GM23338 (cell line): ENCODE measurements around the gene MUC7. TPM values are rescaled to one million over a fixed set of nuclear protein-coding genes. Genes with fewer than 3 reads are reported as not detected.

Experiments used
- ATAC-seq: fragments of 200-7000 bp; cut with Tn5 transposase; 3 replicates; pipeline ENCODE4 v1.9.1; 2020
- DNase-seq: peaks from one replicate; pipeline ENCODE4 v3.0.0-alpha.2; 2015; ENCODE audit warnings: low spot score
- H2AFZ ChIP-seq: fragments of 200-600 bp; sonication (generic); 2 replicates; pipeline ENCODE4 v1.8.0; 2016; ENCODE audit warnings: antibody characterized with exemption, mild to moderate bottlenecking, moderate library complexity
- H3F3A ChIP-seq: fragments of 200-600 bp; sonication (generic); replicated peaks from 2 replicates; pipeline ENCODE4 v1.8.0; 2017; ENCODE audit warnings: antibody characterized with exemption, mixed run types, low read depth
- H3K27ac ChIP-seq: fragments of 200-600 bp; sonication (generic); 2 replicates; pipeline ENCODE4 v1.6.1; 2016; ENCODE audit warnings: low read depth
- H3K27me3 ChIP-seq: fragments of 200-600 bp; sonication (generic); 2 replicates; pipeline ENCODE4 v1.8.0; 2016; ENCODE audit warnings: mild to moderate bottlenecking, mixed run types, moderate library complexity; ENCODE audit not compliant: insufficient read depth
- H3K36me3 ChIP-seq: fragments of 200-600 bp; sonication (generic); 2 replicates; pipeline ENCODE4 v1.8.0; 2016; ENCODE audit warnings: mild to moderate bottlenecking; ENCODE audit not compliant: insufficient read depth
- H3K4me1 ChIP-seq: fragments of 200-600 bp; sonication (generic); 2 replicates; pipeline ENCODE4 v1.8.0; 2016; ENCODE audit warnings: mild to moderate bottlenecking, moderate library complexity; ENCODE audit not compliant: insufficient read depth
- H3K4me2 ChIP-seq: fragments of 200-600 bp; sonication (generic); 2 replicates; pipeline ENCODE4 v1.7.1; 2017; ENCODE audit warnings: mixed run types
- H3K4me3 ChIP-seq: fragments of 200-600 bp; sonication (generic); 2 replicates; pipeline ENCODE4 v1.6.1; 2016; ENCODE audit warnings: mixed run types
- H3K79me2 ChIP-seq: fragments of 200-600 bp; sonication (generic); replicated peaks from 2 replicates; pipeline ENCODE4 v1.8.0; 2017; ENCODE audit warnings: mild to moderate bottlenecking; ENCODE audit not compliant: insufficient read depth
- H3K9me2 ChIP-seq: fragments of 200-600 bp; sonication (generic); 2 replicates; pipeline ENCODE4 v1.8.0; 2017; ENCODE audit not compliant: insufficient read depth
- H4K20me1 ChIP-seq: fragments of 200-600 bp; sonication (generic); replicated peaks from 2 replicates; pipeline ENCODE4 v1.8.0; 2017; ENCODE audit warnings: mild to moderate bottlenecking; ENCODE audit not compliant: insufficient read depth
- H3K27ac Mint-ChIP-seq: 2 replicates; pipeline ENCODE4 v1.8.0; 2020; ENCODE audit warnings: inconsistent platforms, mild to moderate bottlenecking, moderate library complexity, mixed read lengths
- H3K27me3 Mint-ChIP-seq: 3 replicates; pipeline ENCODE4 v1.8.0; 2022; ENCODE audit warnings: low read depth, mild to moderate bottlenecking, moderate library complexity, mixed read lengths, inconsistent platforms; ENCODE audit not compliant: insufficient read depth, poor library complexity
- H3K36me3 Mint-ChIP-seq: 3 replicates; pipeline ENCODE4 v1.8.0; 2021; ENCODE audit warnings: low read depth, mild to moderate bottlenecking, inconsistent platforms, moderate library complexity, mixed read lengths
- H3K4me1 Mint-ChIP-seq: 3 replicates; pipeline ENCODE4 v1.8.0; 2020; ENCODE audit warnings: mild to moderate bottlenecking, inconsistent platforms, mixed read lengths
- H3K4me3 Mint-ChIP-seq: 3 replicates; pipeline ENCODE4 v1.8.0; 2021; ENCODE audit warnings: moderate library complexity, mild to moderate bottlenecking, inconsistent platforms, mixed read lengths
- H3K9me3 Mint-ChIP-seq: 3 replicates; pipeline ENCODE4 v1.8.0; 2020; ENCODE audit warnings: moderate library complexity, mild to moderate bottlenecking, inconsistent platforms, mixed read lengths
- CREB1 ChIP-seq: fragments of 250-450 bp; sonication (Bioruptor Pico); IDR thresholded peaks from 2 replicates; pipeline ENCODE4 v1.5.0; 2020; ENCODE audit warnings: low read depth, mild to moderate bottlenecking, moderate library complexity
- CTCF ChIP-seq, 2 experiments: fragments of 200-600 bp in 1 of 2; sonication (generic) in 1 of 2; conservative IDR thresholded peaks; 2 replicates each; pipeline versions ENCODE4 v1.5.1 to v1.6.1; 2016 to 2017; ENCODE audit warnings: antibody characterized with exemption in 2 of 2, low read depth in 2 of 2, mild to moderate bottlenecking in 2 of 2, moderate library complexity in 1 of 2
- ETS1 ChIP-seq: IDR thresholded peaks from 2 replicates; pipeline ENCODE4 v1.6.1; 2016; ENCODE audit warnings: antibody characterized with exemption
- EZH2 ChIP-seq: fragments of 200-600 bp; sonication (generic); IDR thresholded peaks from one replicate; pipeline ENCODE4 v1.8.0; 2017; ENCODE audit warnings: antibody characterized with exemption, mild to moderate bottlenecking, low read depth; ENCODE audit not compliant: unreplicated experiment
- EZH2phosphoT487 ChIP-seq: fragments of 200-600 bp; sonication (generic); IDR thresholded peaks from one replicate; pipeline ENCODE4 v1.8.1; 2018; ENCODE audit warnings: antibody characterized with exemption; ENCODE audit not compliant: unreplicated experiment
- JUNB ChIP-seq: IDR thresholded peaks from one replicate; pipeline ENCODE4 v1.6.1; 2016; ENCODE audit warnings: antibody characterized with exemption; ENCODE audit not compliant: unreplicated experiment
- NANOG ChIP-seq: IDR thresholded peaks from 2 replicates; pipeline ENCODE4 v1.6.1; 2016; ENCODE audit warnings: antibody characterized with exemption, borderline replicate concordance
- POLR2AphosphoS5 ChIP-seq: IDR thresholded peaks from 2 replicates; pipeline ENCODE4 v1.6.1; 2016; ENCODE audit warnings: antibody characterized with exemption, low read depth
- REST ChIP-seq: IDR thresholded peaks from one replicate; pipeline ENCODE4 v1.6.1; 2018; ENCODE audit warnings: antibody characterized with exemption; ENCODE audit not compliant: unreplicated experiment
- STAT1 ChIP-seq: IDR thresholded peaks from one replicate; pipeline ENCODE4 v1.6.1; 2016; ENCODE audit warnings: antibody characterized with exemption; ENCODE audit not compliant: unreplicated experiment
- ZNF114 ChIP-seq: fragments of 250-450 bp; sonication (Bioruptor Pico); IDR thresholded peaks from 2 replicates; pipeline ENCODE4 v1.5.0; 2020; ENCODE audit warnings: mild to moderate bottlenecking, moderate library complexity
- ZNF331 ChIP-seq: fragments of 250-450 bp; sonication (Bioruptor Pico); IDR thresholded peaks from 2 replicates; pipeline ENCODE4 v1.5.0; 2020; ENCODE audit warnings: low read depth, mild to moderate bottlenecking, moderate library complexity
- ZNF462 ChIP-seq: fragments of 250-450 bp; sonication (Bioruptor Pico); IDR thresholded peaks from 2 replicates; pipeline ENCODE4 v1.5.0; 2020; ENCODE audit warnings: mild to moderate bottlenecking, moderate library complexity
- polyA plus RNA-seq: library from polyadenylated mRNA; unstranded; fragments of >200 nt; fragmentation: Nextera tagmentation; extraction: Ambion mirVana; gene quantifications from 2 replicates; pipeline ENCODE4 v1.2.1, GENCODE V29; 2016
- total RNA-seq: library from RNA; depleted of rRNA; stranded (reverse); fragments of >200 nt; shearing (Covaris generic); gene quantifications from 2 replicates; pipeline ENCODE4 v1.2.3, GENCODE V29; 2014

The MUC7 gene
- total and polyA plus RNA-seq, 2 experiments from 2014 or later, result not detected

- no peak overlapping the region for H2AFZ ChIP-seq
- no peaks in the 10 kb centered on the region for H3K79me2 ChIP-seq
- no peaks in the 10 kb centered on the region for H3F3A ChIP-seq
- TF ChIP-seq NANOG (no peak), STAT1 (no peak), JUNB (no peak), CREB1 (CRISPR knock-in tag) (no peak), REST (no peak), EZH2phosphoT487 (no peak), ZNF331 (CRISPR knock-in tag) (no peak), ZNF114 (CRISPR knock-in tag) (no peak), EZH2 (no peak), ZNF462 (no peak), ETS1 (no peak), CTCF (conservative IDR thresholded peaks at IDR 0.05; ENCODE audit: low read depth in 2 of 2) (no peak), POLR2AphosphoS5 (no peak)
- H3K27ac ChIP-seq, result no peak overlapping the region
- DNase-seq (no peak), ATAC-seq (no peak)
- Mint-ChIP-seq H3K36me3 (no peaks in the 10 kb centered on the region), H3K4me1 (no peaks in the 10 kb centered on the region), H3K27me3 (no peaks in the 10 kb centered on the region), H3K27ac (no peak overlapping the region), H3K4me3 (no peak overlapping the region), H3K9me3 (no peaks in the 10 kb centered on the region)
- no peaks in the 10 kb centered on the region for H3K4me1 ChIP-seq
- no peaks in the 10 kb centered on the region for H3K9me2 ChIP-seq
- no peaks in the 10 kb centered on the region for H3K27me3 ChIP-seq
- H4K20me1 ChIP-seq, result no peaks in the 10 kb centered on the region
- no peak overlapping the region for H3K4me3 ChIP-seq
- no peaks in the 10 kb centered on the region for H3K36me3 ChIP-seq
- H3K4me2 ChIP-seq, result no peak overlapping the region
Measured at GRCh38 chr4:70515367-70516250, 43.6 kb downstream of the MUC7 start.
